HG03039 (cell line): ENCODE measurements around the gene PRMT5.

Experiments
- ATAC-seq: cut with Tn5 transposase; IDR thresholded peaks from one replicate; pipeline ENCODE4 v1.9.1; 2021; ENCODE audit warnings: mild to moderate bottlenecking, moderate library complexity; ENCODE audit not compliant: unreplicated experiment

PRMT5 gene

DNA sequence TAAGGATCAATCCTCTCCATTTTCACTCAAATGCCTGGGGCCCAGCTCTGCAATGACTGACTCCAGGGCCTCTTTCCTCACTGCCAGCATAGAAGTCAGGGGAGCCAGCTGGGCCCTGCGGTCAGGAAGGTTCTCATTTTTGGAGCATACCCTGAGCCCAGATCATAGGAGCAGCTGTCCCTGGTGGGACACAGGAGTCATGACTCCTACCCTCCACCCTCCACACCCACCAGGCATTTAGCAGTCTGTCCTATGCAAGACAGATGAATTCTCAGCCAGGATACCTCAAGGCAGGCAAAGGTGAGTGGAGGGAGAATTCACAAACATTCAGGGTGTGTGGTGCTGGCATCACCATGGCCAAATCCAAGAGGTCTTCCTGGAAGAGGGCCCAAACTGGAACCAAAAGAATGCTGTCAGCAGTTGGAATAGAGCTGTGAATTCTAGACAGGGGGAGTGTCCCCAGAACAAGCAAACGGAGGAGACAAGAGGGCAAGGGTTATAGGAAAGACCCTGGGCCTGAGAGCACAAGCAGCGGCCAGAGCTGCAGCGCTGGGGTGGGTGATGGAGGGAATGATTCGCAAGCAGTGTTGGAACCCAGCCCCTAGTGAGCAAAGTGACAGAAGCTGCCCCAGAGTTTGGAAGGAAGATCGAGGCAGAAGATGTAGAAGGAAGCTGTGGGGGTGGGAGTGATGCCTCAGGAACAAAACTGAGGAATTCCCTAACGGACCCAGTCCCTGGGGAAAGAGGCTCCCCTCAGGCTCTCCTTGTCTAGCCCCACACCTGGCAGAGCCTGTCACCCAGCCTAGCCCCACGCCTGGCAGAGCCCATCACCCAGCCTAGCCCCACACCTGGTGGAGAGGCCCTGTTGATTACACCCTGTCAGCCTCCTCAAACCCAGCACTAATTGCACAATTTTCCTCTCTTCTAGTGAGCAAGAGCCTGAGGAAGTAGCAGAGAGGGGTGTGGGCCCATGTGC, 50.6 kb downstream of the PRMT5 start:
- no peak for ATAC-seq

DNA sequence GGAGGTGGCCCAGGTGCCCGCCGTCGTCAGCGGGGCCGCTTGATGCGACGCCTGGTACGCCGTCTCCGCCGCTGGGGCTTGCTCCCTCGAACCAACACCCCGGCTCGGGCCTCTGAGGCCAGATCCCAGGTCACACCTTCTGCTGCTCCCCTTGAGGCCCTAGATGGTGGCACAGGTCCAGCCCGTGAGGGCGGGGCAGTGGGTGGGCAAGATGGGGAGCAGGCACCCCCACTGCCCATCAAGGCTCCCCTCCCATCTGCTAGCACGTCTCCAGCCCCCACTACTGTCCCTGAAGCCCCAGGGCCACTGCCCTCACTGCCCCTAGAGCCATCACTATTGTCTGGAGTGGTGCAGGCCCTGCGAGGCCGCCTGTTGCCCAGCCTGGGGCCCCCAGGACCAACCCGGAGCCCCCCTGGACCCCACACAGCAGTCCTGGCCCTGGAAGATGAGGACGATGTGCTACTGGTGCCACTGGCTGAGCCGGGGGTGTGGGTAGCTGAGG, 52.1 kb downstream of the PRMT5 start:
- no peak for ATAC-seq

DNA sequence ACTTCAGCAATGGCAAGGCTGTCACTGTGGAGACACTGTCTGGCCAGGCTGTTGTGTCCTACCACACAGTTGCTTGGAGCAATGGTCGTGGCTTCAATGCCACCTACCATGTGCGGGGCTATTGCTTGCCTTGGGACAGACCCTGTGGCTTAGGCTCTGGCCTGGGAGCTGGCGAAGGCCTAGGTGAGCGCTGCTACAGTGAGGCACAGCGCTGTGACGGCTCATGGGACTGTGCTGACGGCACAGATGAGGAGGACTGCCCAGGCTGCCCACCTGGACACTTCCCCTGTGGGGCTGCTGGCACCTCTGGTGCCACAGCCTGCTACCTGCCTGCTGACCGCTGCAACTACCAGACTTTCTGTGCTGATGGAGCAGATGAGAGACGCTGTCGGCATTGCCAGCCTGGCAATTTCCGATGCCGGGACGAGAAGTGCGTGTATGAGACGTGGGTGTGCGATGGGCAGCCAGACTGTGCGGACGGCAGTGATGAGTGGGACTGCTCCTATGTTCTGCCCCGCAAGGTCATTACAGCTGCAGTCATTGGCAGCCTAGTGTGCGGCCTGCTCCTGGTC, 53.3 kb downstream of the PRMT5 start:
- ATAC-seq: no peak

DNA sequence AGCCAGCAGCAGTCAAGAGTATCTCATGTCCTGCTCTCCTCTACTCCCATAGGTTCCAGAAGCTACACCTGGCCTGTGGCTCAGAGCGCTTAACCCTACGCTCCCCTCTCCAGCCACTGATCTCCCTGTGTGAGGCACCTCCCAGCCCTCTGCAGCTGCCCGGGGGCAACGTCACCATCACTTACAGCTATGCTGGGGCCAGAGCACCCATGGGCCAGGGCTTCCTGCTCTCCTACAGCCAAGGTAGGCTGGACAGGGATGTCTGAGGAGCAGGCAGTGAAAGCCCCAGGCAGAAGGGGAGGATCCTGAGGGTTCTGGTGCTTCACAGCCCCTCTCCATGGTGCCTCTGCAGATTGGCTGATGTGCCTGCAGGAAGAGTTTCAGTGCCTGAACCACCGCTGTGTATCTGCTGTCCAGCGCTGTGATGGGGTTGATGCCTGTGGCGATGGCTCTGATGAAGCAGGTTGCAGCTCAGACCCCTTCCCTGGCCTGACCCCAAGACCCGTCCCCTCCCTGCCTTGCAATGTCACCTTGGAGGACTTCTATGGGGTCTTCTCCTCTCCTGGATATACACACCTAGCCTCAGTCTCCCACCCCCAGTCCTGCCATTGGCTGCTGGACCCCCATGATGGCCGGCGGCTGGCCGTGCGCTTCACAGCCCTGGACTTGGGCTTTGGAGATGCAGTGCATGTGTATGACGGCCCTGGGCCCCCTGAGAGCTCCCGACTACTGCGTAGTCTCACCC, 54.0 kb downstream of the PRMT5 start:
- no peak for ATAC-seq

DNA sequence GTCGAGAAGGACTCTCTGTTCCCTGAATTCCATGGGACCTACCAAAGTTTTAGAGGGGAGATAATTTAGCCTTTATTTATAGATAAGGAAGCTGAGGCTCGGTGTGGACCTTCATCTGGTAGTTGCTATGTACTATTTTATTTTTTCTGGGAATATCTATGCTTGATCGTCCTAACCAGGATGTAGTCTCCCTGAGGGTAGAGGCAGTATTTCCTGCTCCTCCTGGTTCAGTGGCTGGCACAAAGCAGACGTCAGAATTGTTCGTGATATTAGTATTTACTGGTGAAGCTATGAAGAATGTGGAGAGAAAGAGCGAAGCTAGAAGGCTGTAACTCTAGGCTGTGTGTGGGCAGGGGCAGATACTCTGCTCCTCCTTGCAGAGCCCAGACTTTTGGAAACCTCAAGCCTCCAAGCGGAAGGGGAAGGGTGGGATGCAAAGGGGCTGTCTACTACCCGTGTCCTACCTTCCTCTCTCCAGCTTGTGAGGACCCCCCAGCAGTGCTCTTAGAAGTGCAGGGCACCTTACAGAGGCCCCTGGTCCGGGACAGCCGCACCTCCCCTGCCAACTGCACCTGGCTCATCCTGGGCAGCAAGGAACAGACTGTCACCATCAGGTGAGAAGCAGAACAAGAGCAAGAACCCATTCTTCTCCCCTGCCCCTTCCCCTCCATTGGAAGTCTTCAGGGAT, 56.2 kb downstream of the PRMT5 start:
- no peak for ATAC-seq

DNA sequence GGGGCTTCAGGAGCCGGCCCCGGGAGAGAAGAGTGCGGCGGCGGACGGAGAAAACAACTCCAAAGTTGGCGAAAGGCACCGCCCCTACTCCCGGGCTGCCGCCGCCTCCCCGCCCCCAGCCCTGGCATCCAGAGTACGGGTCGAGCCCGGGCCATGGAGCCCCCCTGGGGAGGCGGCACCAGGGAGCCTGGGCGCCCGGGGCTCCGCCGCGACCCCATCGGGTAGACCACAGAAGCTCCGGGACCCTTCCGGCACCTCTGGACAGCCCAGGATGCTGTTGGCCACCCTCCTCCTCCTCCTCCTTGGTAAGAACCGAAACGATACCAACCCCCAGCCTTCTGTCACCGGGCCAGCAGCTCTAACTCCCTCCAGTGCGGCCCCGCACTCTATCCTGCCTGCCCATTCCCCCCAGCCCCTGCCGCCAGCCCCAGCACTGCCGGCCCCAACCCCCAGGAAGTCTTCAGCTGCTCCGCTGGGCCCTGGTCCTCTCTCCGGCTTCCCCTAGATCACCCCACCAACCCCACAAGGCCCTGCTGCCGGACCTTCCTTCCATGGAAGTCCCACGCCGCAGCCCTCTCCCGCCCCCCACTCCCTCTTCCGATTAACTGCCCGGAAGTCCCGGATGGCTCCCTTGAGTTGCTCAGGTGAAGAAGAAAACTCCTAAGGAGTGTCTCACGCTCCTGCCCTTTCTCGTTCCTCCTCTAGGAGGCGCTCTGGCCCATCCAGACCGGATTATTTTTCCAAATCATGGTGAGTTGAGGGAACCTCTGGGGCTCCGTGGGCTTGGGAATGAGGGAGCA, 56.9 kb downstream of the PRMT5 start:
- peak; percentile 17 for ATAC-seq

DNA sequence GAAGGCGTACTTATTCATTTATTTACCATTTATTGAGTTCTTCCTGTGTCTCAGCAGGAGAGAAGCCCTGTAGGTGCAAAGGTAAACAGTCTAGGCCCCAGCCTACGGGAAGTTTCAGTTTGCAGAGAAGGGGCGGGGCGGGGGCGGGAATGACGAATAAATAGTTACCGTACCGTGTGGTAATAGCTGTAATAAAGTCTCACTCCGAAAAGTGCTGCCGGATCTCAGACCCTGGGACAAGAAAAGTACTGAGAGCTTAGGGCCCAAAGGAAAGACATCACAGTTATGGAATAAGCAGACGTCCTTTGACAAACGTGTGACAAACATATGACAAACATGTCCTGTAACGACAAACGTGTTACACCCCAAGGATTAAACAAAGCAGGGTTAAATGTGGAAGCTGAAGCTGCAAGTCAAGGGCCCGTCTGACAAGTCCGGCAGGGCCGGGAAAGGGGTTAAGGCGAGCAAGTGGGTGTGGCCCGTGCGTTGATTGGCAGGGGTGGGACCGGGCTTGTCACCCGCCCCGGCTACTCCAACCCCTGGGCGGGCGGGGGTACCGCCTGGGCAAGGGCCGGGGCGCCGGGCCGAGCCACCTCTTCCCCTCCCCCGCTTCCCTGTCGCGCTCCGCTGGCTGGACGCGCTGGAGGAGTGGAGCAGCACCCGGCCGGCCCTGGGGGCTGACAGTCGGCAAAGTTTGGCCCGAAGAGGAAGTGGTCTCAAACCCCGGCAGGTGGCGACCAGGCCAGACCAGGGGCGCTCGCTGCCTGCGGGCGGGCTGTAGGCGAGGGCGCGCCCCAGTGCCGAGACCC, 57.7 kb downstream of the PRMT5 start, which contains the start of gene LRP10:
TSS of gene LRP10 (plus strand) at position 517 of the 809 bp plus-strand sequence. CDS start 564 bp downstream, outside the sequence.
- ATAC-seq: peak; percentile 67

DNA sequence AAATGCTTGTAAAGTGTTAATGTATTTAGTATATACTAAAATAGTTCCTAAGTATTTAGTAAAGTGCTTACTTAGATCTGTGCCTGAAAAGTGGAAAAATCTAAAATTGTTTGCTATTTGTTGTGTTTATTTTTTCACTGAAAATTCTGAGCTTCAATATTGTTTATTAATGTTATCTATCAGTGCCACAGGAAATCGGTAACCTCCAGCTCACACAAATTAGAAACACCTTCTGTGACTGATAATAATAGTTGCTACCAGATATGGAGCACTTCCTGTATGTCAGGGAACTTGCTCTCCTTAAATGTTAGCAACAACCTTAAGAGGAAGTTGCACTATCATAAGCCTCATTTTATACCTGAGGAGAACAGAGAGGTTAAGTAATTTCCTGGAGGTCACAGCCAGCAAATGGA, 58.4 kb downstream of the PRMT5 start:
- ATAC-seq: peak; percentile 29
